ENCODE data around the gene NSL1. TPM values are rescaled to one million over a fixed set of nuclear protein-coding genes. Genes with fewer than 3 reads are reported as not detected.
"Not testable (repeated sequence)": the region's sequence is repeated elsewhere in the genome, so short reads cannot be mapped to it uniquely, and the experiment has no call there.

The NSL1 gene
- total RNA-seq, 2 donors from 2014 or later: 17.1 to 33.9 TPM

DNA sequence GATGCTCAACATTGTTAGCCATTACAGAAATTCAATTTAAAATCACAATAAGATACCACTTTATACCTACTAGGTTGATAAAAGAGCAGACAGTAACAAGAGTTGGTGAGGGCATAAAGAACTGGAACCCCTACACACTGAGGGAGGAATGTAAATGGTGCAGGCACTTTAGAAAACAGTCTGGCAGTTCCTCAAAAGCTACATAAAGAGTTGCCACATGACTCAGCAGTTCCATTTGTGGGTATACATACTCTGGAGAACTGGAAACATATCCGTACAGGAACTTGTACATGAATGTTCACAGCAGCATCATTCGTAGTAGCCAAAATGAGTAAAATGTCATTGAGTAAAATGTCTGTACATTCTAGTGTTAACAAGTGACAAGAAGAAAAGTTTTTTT is 17.0 kb downstream of the NSL1 start:
- H3K27ac ChIP-seq: no peak overlapping the region
- TF ChIP-seq, protein P1, sequence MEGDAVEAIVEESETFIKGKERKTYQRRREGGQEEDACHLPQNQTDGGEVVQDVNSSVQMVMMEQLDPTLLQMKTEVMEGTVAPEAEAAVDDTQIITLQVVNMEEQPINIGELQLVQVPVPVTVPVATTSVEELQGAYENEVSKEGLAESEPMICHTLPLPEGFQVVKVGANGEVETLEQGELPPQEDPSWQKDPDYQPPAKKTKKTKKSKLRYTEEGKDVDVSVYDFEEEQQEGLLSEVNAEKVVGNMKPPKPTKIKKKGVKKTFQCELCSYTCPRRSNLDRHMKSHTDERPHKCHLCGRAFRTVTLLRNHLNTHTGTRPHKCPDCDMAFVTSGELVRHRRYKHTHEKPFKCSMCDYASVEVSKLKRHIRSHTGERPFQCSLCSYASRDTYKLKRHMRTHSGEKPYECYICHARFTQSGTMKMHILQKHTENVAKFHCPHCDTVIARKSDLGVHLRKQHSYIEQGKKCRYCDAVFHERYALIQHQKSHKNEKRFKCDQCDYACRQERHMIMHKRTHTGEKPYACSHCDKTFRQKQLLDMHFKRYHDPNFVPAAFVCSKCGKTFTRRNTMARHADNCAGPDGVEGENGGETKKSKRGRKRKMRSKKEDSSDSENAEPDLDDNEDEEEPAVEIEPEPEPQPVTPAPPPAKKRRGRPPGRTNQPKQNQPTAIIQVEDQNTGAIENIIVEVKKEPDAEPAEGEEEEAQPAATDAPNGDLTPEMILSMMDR (IDR thresholded peaks at IDR 0.05): no peak
- H3K4me3 ChIP-seq: no peak overlapping the region
- no peaks in the 10 kb centered on the region for H3K36me3 ChIP-seq
- no peak overlapping the region for H3K9ac ChIP-seq (ENCODE audit: low read depth in 2 of 2, low read length in 2 of 2)
- intact Hi-C loops (cut with DNase I): no loop called here
- no peaks in the 10 kb centered on the region for H3K4me1 ChIP-seq
- H3K27me3 ChIP-seq: no peaks in the 10 kb centered on the region
- DNase-seq: no peak
- H3K9me3 ChIP-seq: no peaks in the 10 kb centered on the region

GRCh38 chr1:212773011-212773410 is 18.6 kb downstream of the NSL1 start:
- Histone ChIP-seq H3K4me3 (no peak overlapping the region), H3K36me3 (no peaks in the 10 kb centered on the region), H3K9me3 (no peaks in the 10 kb centered on the region), H3K9ac (ENCODE audit: low read depth in 2 of 2, low read length in 2 of 2) (no peak overlapping the region), H3K27me3 (no peaks in the 10 kb centered on the region), H3K27ac (no peak overlapping the region), H3K4me1 (no peaks in the 10 kb centered on the region)
- no peak for DNase-seq
- intact Hi-C loops (cut with DNase I): no loop called here
- TF ChIP-seq, protein P1 (IDR thresholded peaks at IDR 0.05): no peak

- Histone ChIP-seq H3K9me3 (no peaks in the 10 kb centered on the region), H3K27ac (no peak overlapping the region), H3K27me3 (no peaks in the 10 kb centered on the region), H3K36me3 (no peaks in the 10 kb centered on the region), H3K9ac (ENCODE audit: low read depth in 2 of 2, low read length in 2 of 2) (no peak overlapping the region), H3K4me3 (no peak overlapping the region), H3K4me1 (no peaks in the 10 kb centered on the region)
- DNase-seq: no peak
- intact Hi-C loops (cut with DNase I): no loop called here
- TF ChIP-seq, protein P1 (IDR thresholded peaks at IDR 0.05): no peak
Observed at GRCh38 chr1:212771341-212771740, 20.2 kb downstream of the NSL1 start.

GRCh38 chr1:212769459-212770167 is 22.0 kb downstream of the NSL1 start:
- intact Hi-C loops (cut with DNase I): no loop called here
- TF ChIP-seq, protein P1 (IDR thresholded peaks at IDR 0.05): no peak
- no peak for DNase-seq
- Histone ChIP-seq H3K9ac (ENCODE audit: low read depth in 2 of 2, low read length in 2 of 2) (no peak overlapping the region), H3K36me3 (no peaks in the 10 kb centered on the region), H3K27me3 (no peaks in the 10 kb centered on the region), H3K4me1 (no peaks in the 10 kb centered on the region), H3K4me3 (no peak overlapping the region), H3K27ac (no peak overlapping the region), H3K9me3 (no peaks in the 10 kb centered on the region)

DNA sequence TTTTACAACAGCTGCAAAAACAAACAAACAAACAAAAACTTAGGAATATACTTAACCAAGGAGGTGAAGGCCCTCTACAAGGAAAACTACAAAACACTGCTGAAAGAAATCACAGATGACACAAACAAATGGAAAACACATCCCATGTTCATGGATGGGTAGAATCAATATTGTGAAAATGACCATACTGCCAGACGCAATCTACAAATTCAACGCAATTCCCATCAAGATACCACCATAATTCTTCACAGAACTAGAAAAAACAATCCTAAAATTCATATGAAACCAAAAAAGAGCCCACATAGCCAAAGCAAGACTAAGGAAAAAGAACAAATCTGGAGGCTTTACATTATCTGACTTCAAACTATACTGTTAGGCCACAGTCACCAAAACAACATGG is 24.8 kb downstream of the NSL1 start:
- H3K27me3 ChIP-seq; DNase-seq; H3K27ac ChIP-seq; H3K4me1 ChIP-seq; H3K9ac ChIP-seq (ENCODE audit: low read depth in 2 of 2, low read length in 2 of 2); H3K9me3 ChIP-seq; H3K4me3 ChIP-seq; intact Hi-C loops (cut with DNase I); H3K36me3 ChIP-seq: not testable (repeated sequence)

DNA sequence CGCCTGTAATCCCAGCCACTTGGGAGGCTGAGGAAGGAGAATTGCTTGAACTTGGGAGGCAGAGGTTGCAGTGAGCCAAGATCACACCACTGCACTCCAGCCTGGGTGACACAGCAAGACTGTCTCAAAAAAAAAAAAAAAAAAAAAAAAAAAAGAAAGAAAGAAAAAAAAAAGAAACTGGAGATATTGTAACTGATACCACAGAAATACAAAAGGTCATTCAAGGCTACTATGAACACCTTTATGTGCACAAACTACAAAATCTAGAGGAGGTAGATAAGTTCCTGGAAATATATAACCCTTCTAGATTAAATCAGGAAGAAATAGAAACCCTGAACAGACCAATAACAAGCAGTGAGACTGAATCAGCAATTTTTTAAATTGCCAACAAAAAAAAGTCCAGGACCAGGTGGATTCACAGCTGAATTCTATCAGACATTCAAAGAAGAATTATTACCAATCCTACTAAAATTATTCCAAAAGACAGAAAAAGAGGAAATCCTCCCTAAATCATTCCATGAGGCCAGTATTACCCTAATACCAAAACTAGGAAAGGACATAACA is 26.8 kb downstream of the NSL1 start:
- H3K4me1 ChIP-seq; H3K4me3 ChIP-seq; intact Hi-C loops (cut with DNase I); H3K27me3 ChIP-seq; DNase-seq; H3K27ac ChIP-seq; H3K9ac ChIP-seq (ENCODE audit: low read depth in 2 of 2, low read length in 2 of 2); H3K36me3 ChIP-seq; H3K9me3 ChIP-seq: not testable (repeated sequence)
